Transverse colon (tissue), 4 donors: ENCODE data around the gene C9orf85. TPM values are rescaled to one million over a fixed set of nuclear protein-coding genes. Genes with fewer than 3 reads are reported as not detected.
"Not testable (repeated sequence)": the region's sequence is repeated elsewhere in the genome, so short reads cannot be mapped to it uniquely, and the experiment has no call there.

Experiments
- DNase-seq: peaks from one replicate; pipeline ENCODE4 v3.0.0-alpha.2; 2019
- H3K27ac ChIP-seq, 4 donors: fragments of 200-600 bp; sonication (generic); 2 replicates each; pipeline ENCODE4 v1.5.1; 2016 to 2018; ENCODE audit warnings: inconsistent platforms in 4 of 4
- H3K27me3 ChIP-seq: fragments of 200-600 bp; sonication (generic); 2 replicates; pipeline ENCODE4 v1.5.1; 2017; ENCODE audit warnings: inconsistent platforms
- H3K36me3 ChIP-seq, 4 donors: fragments of 200-600 bp; sonication (generic); 2 replicates each; pipeline ENCODE4 v1.5.1; 2017 to 2019; ENCODE audit warnings: inconsistent platforms in 4 of 4
- H3K4me1 ChIP-seq, 4 donors: fragments of 200-600 bp; sonication (generic); 2 replicates each; pipeline ENCODE4 v1.5.1; 2017 to 2020; ENCODE audit warnings: inconsistent platforms in 4 of 4
- H3K4me3 ChIP-seq, 4 donors: fragments of 200-600 bp; sonication (generic); 1 replicate in 1 of 4; 2 replicates in 3 of 4; pipeline versions ENCODE4 v1.5.1 to v1.6.1; 2017 to 2019; ENCODE audit warnings: inconsistent platforms in 4 of 4
- H3K9me3 ChIP-seq, 2 donors: fragments of 200-600 bp; sonication (generic); 2 replicates each; pipeline ENCODE4 v1.5.1; 2017 to 2019; ENCODE audit warnings: inconsistent platforms in 2 of 2
- EP300 ChIP-seq: sonication (generic); formaldehyde crosslinking; IDR thresholded peaks from one replicate; pipeline ENCODE4 v1.6.1; 2017; ENCODE audit warnings: antibody characterized with exemption, low read depth
- POLR2A ChIP-seq: fragments of 450-650 bp; IDR thresholded peaks from one replicate; pipeline ENCODE4 v1.6.1; 2016; ENCODE audit warnings: antibody characterized with exemption, mild to moderate bottlenecking, moderate library complexity
- POLR2AphosphoS5 ChIP-seq, 3 donors: sonication (generic); formaldehyde crosslinking; IDR thresholded peaks; one replicate each; pipeline ENCODE4 v1.6.1; 2016; ENCODE audit warnings: antibody characterized with exemption in 3 of 3
- WGBS, 2 donors: methylation state at CpG; one replicate each; pipeline ENCODE4 v1.1.5; 2018; ENCODE audit warnings: low coverage in 1 of 2; 5-methylcytosine and 5-hydroxymethylcytosine counted together
- in situ Hi-C, 4 donors: fragments of 200-750 bp; cut with MboI; loops; one replicate each; pipeline versions ENCODE4 v1.15.0 to v1.15.1; 2017; ENCODE audit warnings: low sequenced_read_pairs in 3 of 4, low pct_ligation_motif_present in 1 of 4, low pct_unique_long_range_greater_than_20kb in 1 of 4
- intact Hi-C: fragments of 100-400 bp; cut with DNase I; formaldehyde crosslinking; loops from one replicate; pipeline ENCODE4 v1.15.1; 2023; ENCODE audit warnings: low total_unique reads
- total RNA-seq, 4 donors: library from RNA; depleted of rRNA; stranded (reverse); fragments of >200 nt; gene quantifications; one replicate each; pipeline ENCODE4 v1.1.0, GENCODE V29; 2016
- TF ChIP-seq, protein P1 (sequence below), 5 experiments: fragments of 200-600 bp in 3 of 5; fragments of 450-650 bp in 2 of 5; sonication (generic) in 3 of 5; IDR thresholded peaks; 1 replicate in 2 of 5; 2 replicates in 3 of 5; pipeline ENCODE4 v1.5.1; 2016 to 2017; ENCODE audit warnings: antibody characterized with exemption in 5 of 5, inconsistent platforms in 3 of 5, mild to moderate bottlenecking in 2 of 5, moderate library complexity in 1 of 5

The C9orf85 gene
- total RNA-seq, 4 donors from 2014 or later = 3.0 to 14.9 (median 9.8) TPM

DNA sequence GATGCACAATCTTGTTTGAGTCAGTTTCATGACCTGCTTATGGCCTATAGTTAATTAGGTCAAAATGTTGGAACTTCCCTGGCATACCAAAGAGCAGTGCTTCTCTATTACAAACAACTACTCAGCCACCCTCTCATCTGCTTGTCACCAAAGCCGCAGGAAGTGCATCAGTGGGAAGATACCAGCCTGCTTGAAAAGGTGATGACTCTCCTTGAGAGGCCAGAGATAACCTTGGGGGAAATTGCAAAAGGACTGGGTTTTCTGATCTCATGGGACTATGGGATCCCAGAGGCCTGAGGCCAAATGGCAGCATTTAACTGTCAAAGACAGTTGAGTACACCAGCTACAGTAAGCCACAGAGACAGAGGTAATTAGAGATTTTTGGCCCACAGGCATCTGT lies 79.0 kb downstream of the C9orf85 start:
- Histone ChIP-seq H3K27ac (no peak overlapping the region), H3K36me3 (no peaks in the 10 kb centered on the region), H3K9me3 (no peaks in the 10 kb centered on the region), H3K4me1 (peaks cover 0 to 6% (median 3%) of the 10 kb centered on the region in 4 donors), H3K27me3 (no peaks in the 10 kb centered on the region), H3K4me3 (no peak overlapping the region)
- intact Hi-C loops (no loop called here), in situ Hi-C loops (loop anchor here in 1 of 4 donors (25.0 kb wide), 1 partner anchor 178 kb away; no protein-coding TSS in a partner anchor)
- no peak for DNase-seq
- 85 to 100% methylated on average over 1 of the region's 1 CpG for WGBS, 2 donors
- TF ChIP-seq, protein P1, sequence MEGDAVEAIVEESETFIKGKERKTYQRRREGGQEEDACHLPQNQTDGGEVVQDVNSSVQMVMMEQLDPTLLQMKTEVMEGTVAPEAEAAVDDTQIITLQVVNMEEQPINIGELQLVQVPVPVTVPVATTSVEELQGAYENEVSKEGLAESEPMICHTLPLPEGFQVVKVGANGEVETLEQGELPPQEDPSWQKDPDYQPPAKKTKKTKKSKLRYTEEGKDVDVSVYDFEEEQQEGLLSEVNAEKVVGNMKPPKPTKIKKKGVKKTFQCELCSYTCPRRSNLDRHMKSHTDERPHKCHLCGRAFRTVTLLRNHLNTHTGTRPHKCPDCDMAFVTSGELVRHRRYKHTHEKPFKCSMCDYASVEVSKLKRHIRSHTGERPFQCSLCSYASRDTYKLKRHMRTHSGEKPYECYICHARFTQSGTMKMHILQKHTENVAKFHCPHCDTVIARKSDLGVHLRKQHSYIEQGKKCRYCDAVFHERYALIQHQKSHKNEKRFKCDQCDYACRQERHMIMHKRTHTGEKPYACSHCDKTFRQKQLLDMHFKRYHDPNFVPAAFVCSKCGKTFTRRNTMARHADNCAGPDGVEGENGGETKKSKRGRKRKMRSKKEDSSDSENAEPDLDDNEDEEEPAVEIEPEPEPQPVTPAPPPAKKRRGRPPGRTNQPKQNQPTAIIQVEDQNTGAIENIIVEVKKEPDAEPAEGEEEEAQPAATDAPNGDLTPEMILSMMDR (IDR thresholded peaks at IDR 0.05) = no peak
- TF ChIP-seq EP300 (no peak), POLR2A (no peak)

DNA sequence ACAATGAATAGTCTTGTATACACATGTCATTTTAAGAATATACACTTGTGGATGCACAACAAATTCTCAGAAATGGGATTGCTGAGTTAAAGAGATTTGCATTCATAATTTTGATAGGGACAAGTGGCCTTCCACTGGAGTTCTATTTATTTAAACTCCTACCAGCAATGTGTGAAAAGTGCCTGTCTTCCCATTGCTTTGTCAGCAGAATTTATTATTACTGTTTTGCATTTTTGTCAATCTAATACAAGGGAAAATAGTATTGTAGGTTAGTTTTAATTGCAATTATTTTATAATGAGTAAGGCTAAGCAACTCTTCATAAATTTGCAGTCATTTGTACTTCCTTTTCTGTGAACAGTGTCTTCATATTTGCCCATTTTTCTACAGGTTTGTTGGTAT lies 94.0 kb downstream of the C9orf85 start:
- TF ChIP-seq EP300 (no peak), POLR2A (no peak), POLR2AphosphoS5 (IDR thresholded peaks at IDR 0.05) (no peak)
- TF ChIP-seq, protein P1 (IDR thresholded peaks at IDR 0.05) = no peak
- no peaks in the 10 kb centered on the region for H3K36me3 ChIP-seq
- no peak for DNase-seq
- no peak overlapping the region for H3K4me3 ChIP-seq
- in situ Hi-C loops = loop anchor here in 1 of 4 donors (10.0 to 25.0 kb wide), 3 partner anchors 49 to 393 kb away; no protein-coding TSS in a partner anchor
- H3K27me3 ChIP-seq = no peaks in the 10 kb centered on the region
- H3K27ac ChIP-seq = no peak overlapping the region
- intact Hi-C loops = no loop called here
- no peaks in the 10 kb centered on the region for H3K4me1 ChIP-seq
- no peaks in the 10 kb centered on the region for H3K9me3 ChIP-seq

DNA sequence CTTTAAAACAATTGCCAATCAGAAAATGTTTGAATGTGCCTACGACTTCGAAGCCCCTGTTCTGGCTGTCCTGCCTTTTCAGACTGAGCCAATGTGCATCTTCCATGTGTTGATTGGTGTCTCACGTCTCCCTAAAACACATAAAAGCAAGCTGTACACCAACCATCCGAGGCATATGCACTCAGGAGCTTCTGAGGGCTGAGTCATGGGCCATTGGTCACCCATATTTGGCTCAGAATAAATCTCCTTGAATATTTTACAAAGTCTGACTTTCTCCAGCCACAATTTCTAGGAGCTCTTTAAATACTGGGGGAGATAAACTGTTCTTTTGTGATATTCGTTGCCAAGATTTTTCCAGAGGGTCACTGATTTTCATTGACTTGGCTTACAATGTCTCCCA lies 95.1 kb downstream of the C9orf85 start:
- Histone ChIP-seq H3K4me1 (no peaks in the 10 kb centered on the region), H3K4me3 (no peak overlapping the region), H3K27me3 (no peaks in the 10 kb centered on the region), H3K27ac (no peak overlapping the region), H3K36me3 (no peaks in the 10 kb centered on the region), H3K9me3 (no peaks in the 10 kb centered on the region)
- 68 to 90% methylated on average over 3 to 5 of the region's 5 CpGs for WGBS, 2 donors
- intact Hi-C loops = no loop called here
- TF ChIP-seq, protein P1 (IDR thresholded peaks at IDR 0.05) = no peak
- TF ChIP-seq POLR2A = no peak
- TF ChIP-seq POLR2AphosphoS5 (IDR thresholded peaks at IDR 0.05) = no peak
- TF ChIP-seq EP300 = no peak
- DNase-seq = no peak
- in situ Hi-C loops = loop anchor here in 1 of 4 donors (10.0 to 25.0 kb wide), 3 partner anchors 48 to 394 kb away; no protein-coding TSS in a partner anchor

DNA sequence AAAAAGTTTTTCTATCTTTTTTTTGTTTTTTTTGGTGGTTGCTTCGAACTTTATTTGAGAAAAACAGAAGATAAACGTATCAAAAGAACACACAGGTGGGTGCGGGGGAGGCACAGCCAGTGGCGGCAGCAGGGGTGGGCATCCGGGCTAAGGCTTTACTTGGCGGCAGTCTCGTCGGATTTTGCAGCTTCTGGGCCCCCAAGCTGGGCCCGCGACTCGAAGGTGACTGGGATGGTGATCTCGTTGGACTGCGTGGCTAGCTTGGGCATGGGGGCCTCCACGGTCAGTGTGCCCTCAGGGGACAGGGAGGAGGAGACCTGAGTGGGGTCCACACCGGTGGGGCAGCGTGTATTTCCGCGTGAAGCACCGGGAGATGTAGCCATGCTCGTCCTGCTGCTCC lies 96.3 kb downstream of the C9orf85 start:
- H3K27me3 ChIP-seq, H3K4me3 ChIP-seq, DNase-seq, H3K4me1 ChIP-seq, intact Hi-C loops, H3K27ac ChIP-seq, H3K9me3 ChIP-seq, H3K36me3 ChIP-seq: not testable (repeated sequence)
- in situ Hi-C loops = loop anchor here in 1 of 4 donors (10.0 to 25.0 kb wide), 3 partner anchors 47 to 395 kb away; no protein-coding TSS in a partner anchor
- 82 to 92% methylated on average over 2 to 20 of the region's 20 CpGs for WGBS, 2 donors

DNA sequence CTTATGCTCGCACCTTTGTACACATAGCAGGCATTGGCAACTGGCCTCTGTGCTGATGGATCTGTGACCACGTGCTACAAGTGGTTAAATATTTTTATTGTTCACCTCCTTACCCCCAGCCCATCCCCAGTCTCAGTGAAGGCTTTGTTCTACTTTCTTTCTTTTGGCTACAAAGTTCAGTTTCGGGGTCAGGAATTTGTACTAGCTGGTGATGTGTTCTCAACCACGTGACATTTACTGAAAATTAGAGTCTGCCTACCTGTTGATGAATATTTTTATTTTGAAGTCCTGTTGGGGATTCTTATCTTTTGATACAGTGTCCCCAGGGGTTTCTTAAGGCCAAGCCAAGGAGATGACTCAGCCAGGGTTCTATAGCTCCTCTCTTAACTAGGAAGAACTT lies 101.2 kb downstream of the C9orf85 start:
- no peaks in the 10 kb centered on the region for H3K27me3 ChIP-seq
- H3K4me3 ChIP-seq = no peak overlapping the region
- no peak overlapping the region for H3K27ac ChIP-seq
- no peaks in the 10 kb centered on the region for H3K36me3 ChIP-seq
- no peaks in the 10 kb centered on the region for H3K9me3 ChIP-seq
- WGBS, 2 donors = 69 to 76% methylated on average over 4 of the region's 4 CpGs
- intact Hi-C loops (no loop called here), in situ Hi-C loops (loop anchor here in 1 of 4 donors (25.0 kb wide), 2 partner anchors 200 to 400 kb away; no protein-coding TSS in a partner anchor)
- DNase-seq = no peak
- H3K4me1 ChIP-seq = no peaks in the 10 kb centered on the region
- TF ChIP-seq POLR2A (no peak), EP300 (no peak), POLR2AphosphoS5 (IDR thresholded peaks at IDR 0.05) (no peak)
- TF ChIP-seq, protein P1 (IDR thresholded peaks at IDR 0.05) = no peak
